Adipocyte (in vitro differentiated cells): Measurements from ENCODE around the gene SERPINB11.
"Not testable (repeated sequence)": the region's sequence is repeated elsewhere in the genome, so short reads cannot be mapped to it uniquely, and the experiment has no call there.

Source experiments
- DNase-seq: peaks from one replicate; pipeline ENCODE4 v3.0.0-alpha.2; 2015; ENCODE audit warnings: low read depth
- H3K27me3 ChIP-seq: replicated peaks from 2 replicates; pipeline ENCODE4 v1.7.0; 2013; ENCODE audit warnings: mild to moderate bottlenecking, low read length, moderate library complexity; ENCODE audit not compliant: control insufficient read depth, insufficient read depth
- H3K36me3 ChIP-seq: 2 replicates; pipeline ENCODE4 v1.7.0; 2013; ENCODE audit warnings: low read length, mild to moderate bottlenecking, moderate library complexity; ENCODE audit not compliant: control insufficient read depth, insufficient read depth, severe bottlenecking
- H3K4me1 ChIP-seq: 2 replicates; pipeline ENCODE4 v1.7.0; 2013; ENCODE audit warnings: mild to moderate bottlenecking, low read length, moderate library complexity; ENCODE audit not compliant: control insufficient read depth, insufficient read depth
- H3K4me3 ChIP-seq: 2 replicates; pipeline ENCODE4 v1.7.0; 2013; ENCODE audit warnings: mild to moderate bottlenecking, low read length, moderate library complexity
- H3K9ac ChIP-seq: 2 replicates; pipeline ENCODE4 v1.7.0; 2013; ENCODE audit warnings: mild to moderate bottlenecking, low read length, moderate library complexity
- H3K9me3 ChIP-seq: 2 replicates; pipeline ENCODE4 v1.7.0; 2013; ENCODE audit warnings: mild to moderate bottlenecking, low read length, moderate library complexity; ENCODE audit not compliant: control insufficient read depth

SERPINB11 gene

DNA sequence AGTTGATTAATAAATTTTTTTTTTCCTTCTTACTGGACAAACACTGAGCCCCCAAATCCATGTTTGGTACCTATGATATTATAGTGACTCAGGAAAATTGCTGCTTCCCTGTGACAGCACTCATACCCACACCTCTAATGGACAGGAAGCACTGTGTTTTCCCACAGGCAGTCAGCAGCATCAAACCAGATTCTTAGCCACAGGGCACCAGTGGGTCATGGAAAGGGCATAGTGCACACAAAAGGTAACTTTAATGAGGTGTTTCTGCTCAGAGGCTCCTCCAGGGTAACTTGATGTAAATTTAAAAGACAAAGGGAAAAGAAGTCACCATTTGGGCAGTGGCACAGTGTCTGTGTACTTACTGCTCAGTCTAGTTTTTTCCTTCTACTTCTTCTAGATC is 34.1 kb downstream of the SERPINB11 start:
- peaks cover under 1% of the 10 kb centered on the region for H3K4me1 ChIP-seq
- H3K36me3 ChIP-seq, result no peaks in the 10 kb centered on the region
- H3K9me3 ChIP-seq, result no peaks in the 10 kb centered on the region
- no peak overlapping the region for H3K4me3 ChIP-seq
- no peak overlapping the region for H3K9ac ChIP-seq
- peaks cover 4% of the 10 kb centered on the region for H3K27me3 ChIP-seq
- DNase-seq, result no peak

DNA sequence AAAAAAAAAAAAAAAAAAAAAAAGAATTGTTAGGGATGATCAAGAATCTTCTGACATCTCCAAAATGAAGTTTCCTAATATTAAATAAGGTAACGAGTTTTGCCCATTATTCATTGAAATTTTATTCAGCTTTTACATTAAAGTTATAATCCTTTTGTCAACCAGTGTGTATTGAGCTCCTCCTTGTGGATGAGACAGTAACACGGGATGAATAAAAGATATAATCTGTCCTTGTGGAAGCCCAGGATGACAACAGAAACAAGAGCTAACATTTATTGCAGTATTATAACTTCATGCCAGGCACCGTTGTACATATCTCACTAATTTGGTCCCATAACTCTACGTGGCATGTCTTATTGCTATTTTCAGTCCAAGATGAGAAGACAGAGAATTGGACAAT is 39.0 kb downstream of the SERPINB11 start:
- Histone ChIP-seq H3K4me1 (peaks cover 6% of the 10 kb centered on the region), H3K27me3 (peaks cover 4% of the 10 kb centered on the region), H3K9me3 (no peaks in the 10 kb centered on the region), H3K9ac (peak overlapping the region; percentile 34), H3K4me3 (no peak overlapping the region), H3K36me3 (no peaks in the 10 kb centered on the region)
- DNase-seq, result peak; percentile 60

DNA sequence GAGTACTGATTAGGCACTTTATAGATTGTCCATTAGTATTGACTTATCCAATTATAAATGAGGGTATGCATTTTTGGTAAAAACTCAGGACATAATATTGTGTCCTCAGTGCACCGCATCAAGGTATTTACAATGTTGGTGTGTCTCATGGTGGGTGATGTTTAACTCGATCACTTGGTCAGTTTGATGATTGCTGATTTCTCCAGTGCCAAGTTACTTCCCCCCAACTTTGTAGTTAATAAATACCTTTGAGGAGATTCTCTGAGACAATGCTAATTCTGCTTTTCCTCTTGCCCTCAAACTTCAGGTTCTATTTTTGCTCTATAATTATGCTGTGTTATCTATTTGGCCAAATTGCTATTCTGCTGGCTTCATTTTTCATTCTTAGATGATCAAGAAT is 44.2 kb downstream of the SERPINB11 start:
- no peak overlapping the region for H3K4me3 ChIP-seq
- H3K9ac ChIP-seq, result no peak overlapping the region
- H3K9me3 ChIP-seq, result no peaks in the 10 kb centered on the region
- peaks cover 4% of the 10 kb centered on the region for H3K4me1 ChIP-seq
- no peak for DNase-seq
- no peaks in the 10 kb centered on the region for H3K27me3 ChIP-seq
- H3K36me3 ChIP-seq, result no peaks in the 10 kb centered on the region

DNA sequence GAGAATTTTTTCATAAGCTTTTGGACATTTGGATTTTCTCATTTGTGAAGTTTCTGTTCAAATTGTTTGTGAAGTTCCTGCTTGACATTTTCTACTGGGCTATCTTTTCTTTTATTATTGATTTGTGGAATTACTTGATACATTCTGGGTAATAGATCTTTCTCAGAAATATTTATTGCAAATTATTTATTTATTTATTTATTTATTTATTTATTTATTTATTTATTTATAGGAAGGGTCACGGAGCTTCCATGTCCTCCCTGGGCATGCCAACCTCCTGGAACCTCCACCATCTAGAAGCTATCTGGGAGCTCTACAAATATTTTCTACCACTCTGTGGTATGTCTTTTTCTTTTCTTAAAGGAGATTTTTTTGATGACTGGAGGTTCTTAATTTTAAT is 46.7 kb downstream of the SERPINB11 start:
- no peak overlapping the region for H3K4me3 ChIP-seq
- H3K9ac ChIP-seq, result no peak overlapping the region
- no peak for DNase-seq
- H3K36me3 ChIP-seq, result no peaks in the 10 kb centered on the region
- no peaks in the 10 kb centered on the region for H3K4me1 ChIP-seq
- no peaks in the 10 kb centered on the region for H3K9me3 ChIP-seq
- H3K27me3 ChIP-seq, result no peaks in the 10 kb centered on the region

DNA sequence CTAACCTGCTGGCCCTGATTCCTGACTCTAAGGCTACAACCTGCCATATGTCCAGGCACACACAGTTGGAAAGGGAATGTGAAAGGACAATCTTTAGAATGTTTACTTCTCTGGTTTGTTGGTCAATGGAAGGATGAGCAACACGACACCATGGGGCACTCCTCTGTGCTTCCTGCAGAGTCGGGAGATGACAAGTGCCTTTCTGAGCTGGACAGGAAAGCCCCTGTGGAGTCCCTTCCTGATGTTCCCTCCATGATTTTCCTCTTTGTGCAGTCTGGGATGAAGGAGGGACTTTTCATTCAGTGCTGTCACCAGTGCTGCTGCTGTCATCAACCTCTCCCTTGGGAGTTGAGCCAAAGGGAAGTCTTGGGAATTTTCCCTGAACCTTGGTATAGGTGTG is 49.9 kb downstream of the SERPINB11 start:
- no peaks in the 10 kb centered on the region for H3K27me3 ChIP-seq
- no peak for DNase-seq
- H3K4me3 ChIP-seq, result no peak overlapping the region
- H3K9me3 ChIP-seq, result no peaks in the 10 kb centered on the region
- no peaks in the 10 kb centered on the region for H3K36me3 ChIP-seq
- H3K9ac ChIP-seq, result no peak overlapping the region
- peaks cover 15% of the 10 kb centered on the region for H3K4me1 ChIP-seq

DNA sequence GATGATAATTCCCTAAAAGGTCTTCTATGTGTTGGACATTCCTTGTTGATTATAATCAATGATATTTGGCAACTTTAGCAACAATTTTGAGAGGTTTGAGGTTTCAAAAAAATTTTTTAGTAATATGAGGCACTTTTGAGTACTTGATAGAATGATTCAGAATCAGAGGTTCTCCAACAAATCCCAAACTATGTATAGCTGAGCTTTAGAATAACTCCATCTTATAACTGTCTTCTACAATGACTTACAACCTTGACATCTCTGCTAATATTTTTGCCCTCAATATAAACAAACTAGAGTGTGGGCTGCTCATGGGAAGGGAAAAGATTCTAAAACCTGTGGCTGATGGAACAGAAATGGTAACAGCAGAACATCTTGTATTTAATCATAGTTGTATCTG is 50.9 kb downstream of the SERPINB11 start:
- H3K9ac ChIP-seq, result no peak overlapping the region
- DNase-seq, result no peak

DNA sequence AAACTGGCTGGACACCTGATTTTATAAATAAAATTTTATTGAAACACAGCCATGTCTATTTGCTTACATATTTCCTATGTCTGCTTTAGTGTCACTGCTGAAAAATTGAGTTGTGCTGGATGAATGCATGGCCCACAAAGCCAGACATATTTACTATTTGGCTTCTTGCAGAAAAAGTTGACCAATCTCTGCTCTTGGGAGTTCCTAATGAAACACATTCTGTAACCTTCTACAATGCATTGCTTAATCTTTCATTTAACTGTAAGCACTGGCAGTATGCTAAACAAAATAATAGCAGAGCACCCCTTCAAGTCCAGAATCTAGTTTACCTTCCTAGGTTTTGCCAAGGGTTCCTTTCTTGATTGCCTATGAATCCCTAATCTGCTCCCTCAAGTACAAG is 54.8 kb downstream of the SERPINB11 start:
- H3K4me1 ChIP-seq, result peaks cover 28% of the 10 kb centered on the region
- H3K4me3 ChIP-seq, result no peak overlapping the region
- no peak overlapping the region for H3K9ac ChIP-seq
- peak; percentile 74 for DNase-seq
- no peaks in the 10 kb centered on the region for H3K27me3 ChIP-seq
- H3K36me3 ChIP-seq, result no peaks in the 10 kb centered on the region
- peaks cover 22% of the 10 kb centered on the region for H3K9me3 ChIP-seq

More for the DNA sequence above, 50.9 kb downstream of the SERPINB11 start:
- Histone ChIP-seq H3K9me3 (no peaks in the 10 kb centered on the region), H3K4me1 (peaks cover 22% of the 10 kb centered on the region), H3K4me3 (no peak overlapping the region), H3K36me3 (no peaks in the 10 kb centered on the region), H3K27me3 (no peaks in the 10 kb centered on the region)

DNA sequence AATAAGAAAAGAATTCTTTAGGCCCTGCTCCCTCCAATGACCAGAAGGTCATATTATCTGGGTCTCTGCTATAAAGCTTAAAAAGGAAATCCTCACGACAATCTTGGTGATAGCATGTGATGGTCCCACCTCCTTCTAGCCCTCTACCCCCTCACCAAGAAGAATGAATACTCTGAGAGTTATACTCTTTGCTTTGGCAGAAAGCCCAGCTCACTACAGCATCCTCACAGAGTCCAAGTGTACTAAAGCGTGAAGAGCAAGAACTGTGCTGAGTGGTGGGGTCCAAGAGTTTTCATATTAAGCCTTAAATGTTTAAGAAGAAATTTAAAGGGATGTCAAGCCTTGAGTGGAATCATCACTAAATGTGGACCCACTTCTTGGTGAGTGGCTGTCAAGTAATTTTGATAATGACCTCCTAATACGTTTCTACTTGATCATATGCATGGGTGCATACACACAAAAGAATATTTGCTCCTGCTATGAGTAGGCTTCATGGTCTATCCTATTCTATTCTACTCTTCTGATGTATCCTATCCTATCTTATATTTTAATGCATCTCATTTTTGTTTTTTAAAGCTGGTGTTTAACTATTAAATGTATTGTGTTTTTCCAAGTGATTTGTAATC is 56.0 kb downstream of the SERPINB11 start:
- peaks cover 22% of the 10 kb centered on the region for H3K9me3 ChIP-seq
- peak; percentile 19 for DNase-seq
- H3K36me3 ChIP-seq, result no peaks in the 10 kb centered on the region
- no peak overlapping the region for H3K4me3 ChIP-seq
- H3K9ac ChIP-seq, result no peak overlapping the region
- peaks cover 40% of the 10 kb centered on the region for H3K4me1 ChIP-seq
- H3K27me3 ChIP-seq, result no peaks in the 10 kb centered on the region

DNA sequence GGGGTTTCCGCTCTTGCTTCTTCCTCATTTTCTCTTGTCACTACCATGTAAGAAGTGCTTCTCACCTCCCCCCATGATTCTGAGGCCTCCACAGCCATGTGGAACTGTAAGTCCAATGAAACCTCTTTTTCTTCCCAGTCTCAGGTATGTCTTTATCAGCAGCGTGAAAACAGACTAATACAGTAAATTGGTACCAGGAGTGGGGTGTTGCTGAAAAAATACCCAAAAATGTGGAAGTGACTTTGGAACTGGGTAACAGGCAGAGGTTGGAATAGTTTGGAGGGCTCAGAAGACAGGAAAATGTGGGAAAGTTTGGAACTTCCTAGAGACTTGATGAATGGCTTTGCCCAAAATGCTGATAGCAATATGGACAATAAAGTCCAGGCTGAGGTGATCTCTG is 57.0 kb downstream of the SERPINB11 start:
- H3K36me3 ChIP-seq, H3K9ac ChIP-seq, DNase-seq, H3K27me3 ChIP-seq, H3K4me3 ChIP-seq: not testable (repeated sequence)
- Histone ChIP-seq H3K4me1 (peaks cover 50% of the 10 kb centered on the region), H3K9me3 (peaks cover 22% of the 10 kb centered on the region)

DNA sequence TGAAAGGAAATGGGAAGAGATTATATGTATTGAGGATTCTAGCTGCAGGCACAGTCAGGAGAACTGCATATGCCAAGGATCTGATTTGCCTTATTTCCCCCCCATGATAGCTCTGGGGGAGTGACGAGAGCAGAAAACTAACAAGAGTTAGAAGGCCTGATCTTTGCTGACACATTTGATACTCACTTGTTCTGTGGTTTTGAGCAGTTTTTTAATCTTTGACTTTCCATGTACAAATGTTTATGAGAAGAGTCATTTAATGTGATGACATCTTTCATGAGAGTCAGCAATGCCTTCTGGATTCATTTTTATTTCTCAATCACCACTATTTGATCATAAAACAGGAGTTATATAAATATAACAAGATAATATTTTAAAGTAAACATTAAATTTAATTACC is 59.8 kb downstream of the SERPINB11 start:
- no peak overlapping the region for H3K9ac ChIP-seq

DNA sequence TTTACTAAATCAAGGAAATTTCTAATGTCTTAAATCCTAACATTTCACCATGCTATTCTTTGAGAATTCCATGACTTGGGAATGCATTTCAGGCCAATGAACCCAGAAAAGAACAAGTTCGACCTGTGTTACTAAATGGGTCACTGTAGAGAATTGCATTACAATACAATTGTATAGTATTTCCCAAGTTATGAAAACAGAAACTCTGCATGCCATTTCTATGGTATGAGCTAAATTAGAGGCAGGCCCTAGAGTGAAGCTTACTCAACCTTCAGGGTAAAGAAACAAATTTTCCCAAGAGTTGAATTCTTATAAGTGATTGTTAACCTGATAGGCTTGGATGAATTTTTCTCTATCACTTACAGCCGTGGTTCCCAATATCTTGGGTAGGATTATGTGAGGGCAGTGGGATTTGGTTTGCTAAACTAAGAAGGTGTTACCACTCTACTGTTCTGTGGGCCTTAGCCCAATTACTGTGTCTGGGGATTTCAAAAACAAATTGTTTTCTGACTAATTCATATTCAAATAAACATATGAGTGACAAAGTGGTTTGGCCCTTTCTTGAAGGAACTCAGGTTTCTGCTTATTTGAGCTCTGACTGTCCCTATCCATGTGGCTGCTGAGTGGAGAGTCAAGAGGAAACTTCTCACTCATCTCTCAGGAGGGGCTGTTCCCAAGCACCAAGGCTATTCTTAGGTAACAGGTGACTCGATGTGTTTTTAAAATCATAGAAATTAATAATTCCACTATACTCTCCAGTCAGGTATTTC is 61.3 kb downstream of the SERPINB11 start:
- H3K4me3 ChIP-seq, result no peak overlapping the region

More for the DNA sequence above, 59.8 kb downstream of the SERPINB11 start:
- H3K36me3 ChIP-seq, result no peaks in the 10 kb centered on the region
- peaks cover 35% of the 10 kb centered on the region for H3K4me1 ChIP-seq
- no peaks in the 10 kb centered on the region for H3K27me3 ChIP-seq
- peak; percentile 85 for DNase-seq
- no peak overlapping the region for H3K4me3 ChIP-seq
- H3K9me3 ChIP-seq, result peaks cover 22% of the 10 kb centered on the region

More for the DNA sequence above, 61.3 kb downstream of the SERPINB11 start:
- Histone ChIP-seq H3K36me3 (no peaks in the 10 kb centered on the region), H3K9ac (no peak overlapping the region), H3K4me1 (peaks cover 28% of the 10 kb centered on the region), H3K9me3 (peaks cover 18% of the 10 kb centered on the region), H3K27me3 (no peaks in the 10 kb centered on the region)
- peak; percentile 93 for DNase-seq
